GM23338 (cell line): ENCODE data around the gene CASP3. TPM values are rescaled to one million over a fixed set of nuclear protein-coding genes. Genes with fewer than 3 reads are reported as not detected.
A peak's percentile ranks its signal among the peaks of the same experiment; 100 is the strongest.

Experiments
- ATAC-seq: fragments of 200-7000 bp; cut with Tn5 transposase; 3 replicates; pipeline ENCODE4 v1.9.1; 2020
- DNase-seq: peaks from one replicate; pipeline ENCODE4 v3.0.0-alpha.2; 2015; ENCODE audit warnings: low spot score
- H2AFZ ChIP-seq: fragments of 200-600 bp; sonication (generic); 2 replicates; pipeline ENCODE4 v1.8.0; 2016; ENCODE audit warnings: antibody characterized with exemption, mild to moderate bottlenecking, moderate library complexity
- H3F3A ChIP-seq: fragments of 200-600 bp; sonication (generic); replicated peaks from 2 replicates; pipeline ENCODE4 v1.8.0; 2017; ENCODE audit warnings: antibody characterized with exemption, mixed run types, low read depth
- H3K27ac ChIP-seq: fragments of 200-600 bp; sonication (generic); 2 replicates; pipeline ENCODE4 v1.6.1; 2016; ENCODE audit warnings: low read depth
- H3K27me3 ChIP-seq: fragments of 200-600 bp; sonication (generic); 2 replicates; pipeline ENCODE4 v1.8.0; 2016; ENCODE audit warnings: mild to moderate bottlenecking, mixed run types, moderate library complexity; ENCODE audit not compliant: insufficient read depth
- H3K36me3 ChIP-seq: fragments of 200-600 bp; sonication (generic); 2 replicates; pipeline ENCODE4 v1.8.0; 2016; ENCODE audit warnings: mild to moderate bottlenecking; ENCODE audit not compliant: insufficient read depth
- H3K4me1 ChIP-seq: fragments of 200-600 bp; sonication (generic); 2 replicates; pipeline ENCODE4 v1.8.0; 2016; ENCODE audit warnings: mild to moderate bottlenecking, moderate library complexity; ENCODE audit not compliant: insufficient read depth
- H3K4me2 ChIP-seq: fragments of 200-600 bp; sonication (generic); 2 replicates; pipeline ENCODE4 v1.7.1; 2017; ENCODE audit warnings: mixed run types
- H3K4me3 ChIP-seq: fragments of 200-600 bp; sonication (generic); 2 replicates; pipeline ENCODE4 v1.6.1; 2016; ENCODE audit warnings: mixed run types
- H3K79me2 ChIP-seq: fragments of 200-600 bp; sonication (generic); replicated peaks from 2 replicates; pipeline ENCODE4 v1.8.0; 2017; ENCODE audit warnings: mild to moderate bottlenecking; ENCODE audit not compliant: insufficient read depth
- H3K9me2 ChIP-seq: fragments of 200-600 bp; sonication (generic); 2 replicates; pipeline ENCODE4 v1.8.0; 2017; ENCODE audit not compliant: insufficient read depth
- H4K20me1 ChIP-seq: fragments of 200-600 bp; sonication (generic); replicated peaks from 2 replicates; pipeline ENCODE4 v1.8.0; 2017; ENCODE audit warnings: mild to moderate bottlenecking; ENCODE audit not compliant: insufficient read depth
- H3K27ac Mint-ChIP-seq: 2 replicates; pipeline ENCODE4 v1.8.0; 2020; ENCODE audit warnings: inconsistent platforms, mild to moderate bottlenecking, moderate library complexity, mixed read lengths
- H3K27me3 Mint-ChIP-seq: 3 replicates; pipeline ENCODE4 v1.8.0; 2022; ENCODE audit warnings: low read depth, mild to moderate bottlenecking, moderate library complexity, mixed read lengths, inconsistent platforms; ENCODE audit not compliant: insufficient read depth, poor library complexity
- H3K36me3 Mint-ChIP-seq: 3 replicates; pipeline ENCODE4 v1.8.0; 2021; ENCODE audit warnings: low read depth, mild to moderate bottlenecking, inconsistent platforms, moderate library complexity, mixed read lengths
- H3K4me1 Mint-ChIP-seq: 3 replicates; pipeline ENCODE4 v1.8.0; 2020; ENCODE audit warnings: mild to moderate bottlenecking, inconsistent platforms, mixed read lengths
- H3K4me3 Mint-ChIP-seq: 3 replicates; pipeline ENCODE4 v1.8.0; 2021; ENCODE audit warnings: moderate library complexity, mild to moderate bottlenecking, inconsistent platforms, mixed read lengths
- H3K9me3 Mint-ChIP-seq: 3 replicates; pipeline ENCODE4 v1.8.0; 2020; ENCODE audit warnings: moderate library complexity, mild to moderate bottlenecking, inconsistent platforms, mixed read lengths
- ETS1 ChIP-seq: IDR thresholded peaks from 2 replicates; pipeline ENCODE4 v1.6.1; 2016; ENCODE audit warnings: antibody characterized with exemption
- EZH2 ChIP-seq: fragments of 200-600 bp; sonication (generic); IDR thresholded peaks from one replicate; pipeline ENCODE4 v1.8.0; 2017; ENCODE audit warnings: antibody characterized with exemption, mild to moderate bottlenecking, low read depth; ENCODE audit not compliant: unreplicated experiment
- EZH2phosphoT487 ChIP-seq: fragments of 200-600 bp; sonication (generic); IDR thresholded peaks from one replicate; pipeline ENCODE4 v1.8.1; 2018; ENCODE audit warnings: antibody characterized with exemption; ENCODE audit not compliant: unreplicated experiment
- JUNB ChIP-seq: IDR thresholded peaks from one replicate; pipeline ENCODE4 v1.6.1; 2016; ENCODE audit warnings: antibody characterized with exemption; ENCODE audit not compliant: unreplicated experiment
- NANOG ChIP-seq: IDR thresholded peaks from 2 replicates; pipeline ENCODE4 v1.6.1; 2016; ENCODE audit warnings: antibody characterized with exemption, borderline replicate concordance
- POLR2AphosphoS5 ChIP-seq: IDR thresholded peaks from 2 replicates; pipeline ENCODE4 v1.6.1; 2016; ENCODE audit warnings: antibody characterized with exemption, low read depth
- ZNF114 ChIP-seq: fragments of 250-450 bp; sonication (Bioruptor Pico); IDR thresholded peaks from 2 replicates; pipeline ENCODE4 v1.5.0; 2020; ENCODE audit warnings: mild to moderate bottlenecking, moderate library complexity
- ZNF331 ChIP-seq: fragments of 250-450 bp; sonication (Bioruptor Pico); IDR thresholded peaks from 2 replicates; pipeline ENCODE4 v1.5.0; 2020; ENCODE audit warnings: low read depth, mild to moderate bottlenecking, moderate library complexity
- ZNF462 ChIP-seq: fragments of 250-450 bp; sonication (Bioruptor Pico); IDR thresholded peaks from 2 replicates; pipeline ENCODE4 v1.5.0; 2020; ENCODE audit warnings: mild to moderate bottlenecking, moderate library complexity
- long read RNA-seq: library from polyadenylated mRNA; unstranded; transcript quantifications from one replicate; pipeline ENCODE4 v2.0.0, GENCODE V29; 2020; ENCODE audit not compliant: unreplicated experiment
- polyA plus RNA-seq: library from polyadenylated mRNA; unstranded; fragments of >200 nt; fragmentation: Nextera tagmentation; extraction: Ambion mirVana; gene quantifications from 2 replicates; pipeline ENCODE4 v1.2.1, GENCODE V29; 2016
- total RNA-seq: library from RNA; depleted of rRNA; stranded (reverse); fragments of >200 nt; shearing (Covaris generic); gene quantifications from 2 replicates; pipeline ENCODE4 v1.2.3, GENCODE V29; 2014; rRNA removed
- TF ChIP-seq, protein P1 (sequence below), 2 experiments: fragments of 200-600 bp in 1 of 2; sonication (generic) in 1 of 2; conservative IDR thresholded peaks; 2 replicates each; pipeline versions ENCODE4 v1.5.1 to v1.6.1; 2016 to 2017; ENCODE audit warnings: antibody characterized with exemption in 2 of 2, low read depth in 2 of 2, mild to moderate bottlenecking in 2 of 2, moderate library complexity in 1 of 2

The CASP3 gene
- total RNA-seq (84.4 and 115 TPM in 2 replicates), polyA plus RNA-seq (47.3 and 50.5 TPM in 2 replicates)
- long read RNA-seq, transcript CASP3-206 (7 exons, 2,540 nt), result major isoform, 25 of 40 reads
- long read RNA-seq, partial matches to known transcripts, result 4 of 40 reads
- long read RNA-seq, other reads (novel, unspliced or antisense), result 8 of 40 reads

- Histone ChIP-seq H3K27ac (peak within 1 kb of the TSS; percentile 91), H3F3A (no peaks in the 10 kb centered on the region), H3K79me2 (peaks cover 47% of the 10 kb centered on the region), H3K36me3 (no peaks in the 10 kb centered on the region), H3K9me2 (no peaks in the 10 kb centered on the region), H4K20me1 (peaks cover 28% of the 10 kb centered on the region), H3K27me3 (no peaks in the 10 kb centered on the region), H3K4me1 (peaks cover 67% of the 10 kb centered on the region), H2AFZ (peak within 1 kb of the TSS; percentile 91), H3K4me3 (peak within 1 kb of the TSS; percentile 82), H3K4me2 (peak within 1 kb of the TSS; percentile 94)
- H3K27ac Mint-ChIP-seq, result peak within 1 kb of the TSS; percentile 98
- no peaks in the 10 kb centered on the region; the same call in 2 of the 3 replicates for H3K9me3 Mint-ChIP-seq
- ATAC-seq (peak; percentile 81), DNase-seq (peak; percentile 96)
- H3K36me3 Mint-ChIP-seq, result peaks cover 26% of the 10 kb centered on the region
- H3K4me1 Mint-ChIP-seq, result peaks cover 57% of the 10 kb centered on the region
- peaks cover 8% of the 10 kb centered on the region for H3K27me3 Mint-ChIP-seq
- peak within 1 kb of the TSS; percentile 86 for H3K4me3 Mint-ChIP-seq
- TF ChIP-seq EZH2phosphoT487 (no peak), POLR2AphosphoS5 (peak; percentile 93), NANOG (no peak), ZNF114 (CRISPR knock-in tag) (no peak), EZH2 (no peak), ZNF331 (no peak)
- TF ChIP-seq, protein P1, sequence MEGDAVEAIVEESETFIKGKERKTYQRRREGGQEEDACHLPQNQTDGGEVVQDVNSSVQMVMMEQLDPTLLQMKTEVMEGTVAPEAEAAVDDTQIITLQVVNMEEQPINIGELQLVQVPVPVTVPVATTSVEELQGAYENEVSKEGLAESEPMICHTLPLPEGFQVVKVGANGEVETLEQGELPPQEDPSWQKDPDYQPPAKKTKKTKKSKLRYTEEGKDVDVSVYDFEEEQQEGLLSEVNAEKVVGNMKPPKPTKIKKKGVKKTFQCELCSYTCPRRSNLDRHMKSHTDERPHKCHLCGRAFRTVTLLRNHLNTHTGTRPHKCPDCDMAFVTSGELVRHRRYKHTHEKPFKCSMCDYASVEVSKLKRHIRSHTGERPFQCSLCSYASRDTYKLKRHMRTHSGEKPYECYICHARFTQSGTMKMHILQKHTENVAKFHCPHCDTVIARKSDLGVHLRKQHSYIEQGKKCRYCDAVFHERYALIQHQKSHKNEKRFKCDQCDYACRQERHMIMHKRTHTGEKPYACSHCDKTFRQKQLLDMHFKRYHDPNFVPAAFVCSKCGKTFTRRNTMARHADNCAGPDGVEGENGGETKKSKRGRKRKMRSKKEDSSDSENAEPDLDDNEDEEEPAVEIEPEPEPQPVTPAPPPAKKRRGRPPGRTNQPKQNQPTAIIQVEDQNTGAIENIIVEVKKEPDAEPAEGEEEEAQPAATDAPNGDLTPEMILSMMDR (conservative IDR thresholded peaks at IDR 0.05; ENCODE audit: low read depth in 2 of 2), result peak in 1 of 2 experiments; percentile 25; a peak in 1 of 4 replicates
Observed at GRCh38 chr4:184649026-184649970, at the start of gene CASP3, which contains the start of gene PRIMPOL. Gene CASP3, minus strand, starts transcription at chr4:184649447. Its CDS starts 10,994 bp downstream, at chr4:184638453. Gene PRIMPOL, plus strand, starts transcription at chr4:184649738. Its CDS starts 7,403 bp downstream, at chr4:184657141.

- H3K27ac Mint-ChIP-seq, result no peak overlapping the region
- peaks cover 54% of the 10 kb centered on the region for H3K36me3 ChIP-seq
- no peak overlapping the region for H3K4me2 ChIP-seq
Observed at GRCh38 chr4:184697956-184698355, 48.7 kb upstream of the CASP3 start.

More at GRCh38 chr4:184697956-184698355, 48.7 kb upstream of the CASP3 start:
- Histone ChIP-seq H3K27ac (no peak overlapping the region), H3K79me2 (peaks cover 3% of the 10 kb centered on the region; the same call in 1 of the 2 replicates), H3K4me1 (no peaks in the 10 kb centered on the region), H3K9me2 (no peaks in the 10 kb centered on the region), H3K27me3 (no peaks in the 10 kb centered on the region), H2AFZ (no peak overlapping the region), H4K20me1 (peaks cover 6% of the 10 kb centered on the region; the same call in 1 of the 2 replicates), H3F3A (no peaks in the 10 kb centered on the region), H3K4me3 (no peak overlapping the region)
- no peak for TF ChIP-seq JUNB
- no peak for TF ChIP-seq ZNF462
- no peak for TF ChIP-seq ZNF114 (CRISPR knock-in tag)
- TF ChIP-seq EZH2, result no peak
- no peak for TF ChIP-seq POLR2AphosphoS5
- TF ChIP-seq ETS1, result no peak
- peaks cover 76% of the 10 kb centered on the region for H3K36me3 Mint-ChIP-seq
- H3K27me3 Mint-ChIP-seq, result peaks cover 5% of the 10 kb centered on the region
- no peak for ATAC-seq
- no peak overlapping the region for H3K4me3 Mint-ChIP-seq
- no peaks in the 10 kb centered on the region for H3K9me3 Mint-ChIP-seq
- peaks cover 4% of the 10 kb centered on the region; the same call in 2 of the 3 replicates for H3K4me1 Mint-ChIP-seq
- DNase-seq, result no peak
